Esophagus squamous epithelium (tissue), 5 donors: ENCODE data around the gene UBXN7. TPM values are rescaled to one million over a fixed set of nuclear protein-coding genes. Genes with fewer than 3 reads are reported as not detected.
"Not testable (repeated sequence)": the region's sequence is repeated elsewhere in the genome, so short reads cannot be mapped to it uniquely, and the experiment has no call there.

Experiments
- DNase-seq: peaks from one replicate; lab custom pipeline; 2025; lab: John Stamatoyannopoulos, UW
- H3K27ac ChIP-seq, 4 donors: fragments of 200-600 bp; sonication (generic); one replicate each; pipeline ENCODE4 v1.5.1; 2016 to 2019; ENCODE audit warnings: mild to moderate bottlenecking in 1 of 4
- H3K27me3 ChIP-seq, 4 donors: fragments of 200-600 bp; sonication (generic); 1 replicate in 3 of 4; 2 replicates in 1 of 4; pipeline versions ENCODE4 v1.5.1 to v1.6.0; 2017 to 2021; ENCODE audit warnings: antibody characterized with exemption in 1 of 4
- H3K36me3 ChIP-seq, 3 donors: fragments of 200-600 bp; sonication (generic); one replicate each; pipeline ENCODE4 v1.5.1; 2016 to 2019
- H3K4me1 ChIP-seq, 3 donors: fragments of 200-600 bp; sonication (generic); one replicate each; pipeline ENCODE4 v1.5.1; 2017 to 2019
- H3K4me3 ChIP-seq, 4 donors: fragments of 200-600 bp; sonication (generic); 1 replicate in 3 of 4; 2 replicates in 1 of 4; pipeline ENCODE4 v1.5.1; 2016 to 2019; ENCODE audit warnings: mild to moderate bottlenecking in 2 of 4, moderate library complexity in 1 of 4
- H3K9me3 ChIP-seq, 3 donors: fragments of 200-600 bp; sonication (generic); one replicate each; pipeline ENCODE4 v1.5.1; 2016 to 2019
- POLR2A ChIP-seq, 4 donors: fragments of 450-650 bp; IDR thresholded peaks; one replicate each; pipeline ENCODE4 v1.6.1; 2017; ENCODE audit warnings: antibody characterized with exemption in 4 of 4, mild to moderate bottlenecking in 4 of 4, moderate library complexity in 3 of 4
- WGBS, 2 donors: methylation state at CpG; one replicate each; pipeline ENCODE4 v1.1.5; 2018; 5-methylcytosine and 5-hydroxymethylcytosine counted together
- intact Hi-C: fragments of 100-400 bp; cut with DNase I; formaldehyde crosslinking; loops from one replicate; pipeline ENCODE4 v1.15.0; 2022
- total RNA-seq, 4 donors: library from RNA; depleted of rRNA; stranded (reverse); fragments of >200 nt; gene quantifications; one replicate each; pipeline ENCODE4 v1.1.0, GENCODE V29; 2016
- TF ChIP-seq, protein P1 (sequence below), 6 experiments: fragments of 450-650 bp in 4 of 6; fragments of 200-600 bp in 2 of 6; sonication (generic) in 2 of 6; IDR thresholded peaks; one replicate each; pipeline ENCODE4 v1.5.1; 2016 to 2019; ENCODE audit warnings: antibody characterized with exemption in 6 of 6, mild to moderate bottlenecking in 4 of 6, moderate library complexity in 4 of 6
- donor health status: DM: yes; HTN: yes; CAD: no.

The UBXN7 gene
- total RNA-seq, 4 donors from 2014 or later = 10.7 to 18.7 (median 14.1) TPM

DNA sequence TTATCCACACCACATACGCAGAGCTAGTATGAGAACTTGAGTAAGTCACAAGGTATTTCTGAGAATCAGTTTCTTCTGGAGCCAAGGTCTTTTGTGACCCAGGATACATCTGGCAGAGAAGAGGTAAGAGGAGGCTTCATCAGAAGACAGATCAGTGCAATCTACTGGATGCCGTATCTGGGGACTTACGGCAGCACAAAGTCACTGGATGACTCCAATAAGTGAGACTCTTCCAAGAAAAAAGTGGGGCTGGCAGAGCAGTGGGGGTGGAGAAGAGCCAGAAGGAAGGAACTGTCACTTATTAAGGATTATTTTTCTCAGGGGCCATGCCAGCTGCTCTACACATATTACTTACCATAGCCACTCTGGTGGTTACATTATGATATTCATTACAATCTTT is 31.6 kb upstream of the UBXN7 start:
- Histone ChIP-seq H3K4me3 (no peak overlapping the region), H3K9me3 (no peaks in the 10 kb centered on the region), H3K27ac (no peak overlapping the region), H3K27me3 (no peaks in the 10 kb centered on the region), H3K36me3 (peaks cover 0 to 32% (median 0%) of the 10 kb centered on the region in 3 donors), H3K4me1 (no peaks in the 10 kb centered on the region)
- no peak for DNase-seq
- WGBS, 2 donors = 93 to 100% methylated on average over 3 of the region's 3 CpGs
- TF ChIP-seq, protein P1, sequence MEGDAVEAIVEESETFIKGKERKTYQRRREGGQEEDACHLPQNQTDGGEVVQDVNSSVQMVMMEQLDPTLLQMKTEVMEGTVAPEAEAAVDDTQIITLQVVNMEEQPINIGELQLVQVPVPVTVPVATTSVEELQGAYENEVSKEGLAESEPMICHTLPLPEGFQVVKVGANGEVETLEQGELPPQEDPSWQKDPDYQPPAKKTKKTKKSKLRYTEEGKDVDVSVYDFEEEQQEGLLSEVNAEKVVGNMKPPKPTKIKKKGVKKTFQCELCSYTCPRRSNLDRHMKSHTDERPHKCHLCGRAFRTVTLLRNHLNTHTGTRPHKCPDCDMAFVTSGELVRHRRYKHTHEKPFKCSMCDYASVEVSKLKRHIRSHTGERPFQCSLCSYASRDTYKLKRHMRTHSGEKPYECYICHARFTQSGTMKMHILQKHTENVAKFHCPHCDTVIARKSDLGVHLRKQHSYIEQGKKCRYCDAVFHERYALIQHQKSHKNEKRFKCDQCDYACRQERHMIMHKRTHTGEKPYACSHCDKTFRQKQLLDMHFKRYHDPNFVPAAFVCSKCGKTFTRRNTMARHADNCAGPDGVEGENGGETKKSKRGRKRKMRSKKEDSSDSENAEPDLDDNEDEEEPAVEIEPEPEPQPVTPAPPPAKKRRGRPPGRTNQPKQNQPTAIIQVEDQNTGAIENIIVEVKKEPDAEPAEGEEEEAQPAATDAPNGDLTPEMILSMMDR (IDR thresholded peaks at IDR 0.05) = no peak
- TF ChIP-seq POLR2A (IDR thresholded peaks at IDR 0.05) = no peak
- intact Hi-C loops = no loop called here

DNA sequence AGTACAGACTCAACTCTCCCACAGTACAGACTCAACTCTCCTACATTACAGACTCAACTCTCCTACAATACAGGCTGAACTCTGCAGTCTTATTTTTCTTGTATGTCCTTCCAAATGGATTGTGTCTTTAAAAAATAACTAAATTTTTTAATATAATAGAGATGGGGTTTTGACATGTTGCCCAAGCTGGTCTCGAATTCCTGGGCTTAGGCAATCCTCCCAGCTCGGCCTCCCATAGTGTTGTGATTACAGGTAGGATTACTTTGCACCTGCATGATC is 31.2 kb upstream of the UBXN7 start:
- Histone ChIP-seq H3K27ac (no peak overlapping the region), H3K36me3 (peaks cover 0 to 28% (median 0%) of the 10 kb centered on the region in 3 donors), H3K9me3 (no peaks in the 10 kb centered on the region), H3K4me1 (no peaks in the 10 kb centered on the region), H3K4me3 (no peak overlapping the region), H3K27me3 (no peaks in the 10 kb centered on the region)
- no peak for DNase-seq
- TF ChIP-seq, protein P1 (IDR thresholded peaks at IDR 0.05) = no peak
- 58 to 86% methylated on average over 2 of the region's 2 CpGs for WGBS, 2 donors
- intact Hi-C loops = no loop called here

DNA sequence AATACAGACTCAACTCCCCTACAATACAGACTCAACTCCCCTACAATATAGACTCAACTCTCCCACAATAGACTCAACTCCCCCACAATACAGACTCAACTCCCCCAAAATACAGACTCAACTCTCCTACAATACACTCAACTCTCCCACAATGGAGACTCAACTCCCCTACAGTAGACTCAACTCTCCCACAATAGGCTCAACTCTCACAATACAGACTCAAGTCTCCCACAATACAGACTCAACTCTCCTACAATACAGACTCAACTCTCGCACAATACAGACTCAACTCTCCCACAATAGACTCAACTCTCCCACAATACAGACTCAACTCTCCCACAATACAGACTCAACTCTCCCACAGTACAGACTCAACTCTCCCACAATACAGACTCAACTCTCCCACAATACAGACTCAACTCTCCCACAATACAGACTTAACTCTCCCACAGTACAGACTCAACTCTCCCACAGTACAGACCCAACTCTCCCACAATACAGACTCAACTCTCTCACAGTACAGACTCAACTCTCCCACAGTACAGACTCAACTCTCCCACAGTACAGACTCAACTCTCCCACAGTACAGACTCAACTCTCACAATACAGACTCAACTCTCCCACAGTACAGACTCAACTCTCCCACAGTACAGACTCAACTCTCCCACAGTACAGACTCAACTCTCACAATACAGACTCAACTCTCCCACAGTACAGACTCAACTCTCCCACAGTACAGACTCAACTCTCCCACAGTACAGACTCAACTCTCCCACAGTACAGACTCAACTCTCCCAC is 30.7 kb upstream of the UBXN7 start:
- peaks cover 0 to 22% (median 0%) of the 10 kb centered on the region in 3 donors for H3K36me3 ChIP-seq
- H3K27me3 ChIP-seq, H3K9me3 ChIP-seq, H3K27ac ChIP-seq, H3K4me3 ChIP-seq, intact Hi-C loops, H3K4me1 ChIP-seq, DNase-seq: not testable (repeated sequence)
- 70 to 92% methylated on average over 1 of the region's 1 CpG for WGBS, 2 donors

DNA sequence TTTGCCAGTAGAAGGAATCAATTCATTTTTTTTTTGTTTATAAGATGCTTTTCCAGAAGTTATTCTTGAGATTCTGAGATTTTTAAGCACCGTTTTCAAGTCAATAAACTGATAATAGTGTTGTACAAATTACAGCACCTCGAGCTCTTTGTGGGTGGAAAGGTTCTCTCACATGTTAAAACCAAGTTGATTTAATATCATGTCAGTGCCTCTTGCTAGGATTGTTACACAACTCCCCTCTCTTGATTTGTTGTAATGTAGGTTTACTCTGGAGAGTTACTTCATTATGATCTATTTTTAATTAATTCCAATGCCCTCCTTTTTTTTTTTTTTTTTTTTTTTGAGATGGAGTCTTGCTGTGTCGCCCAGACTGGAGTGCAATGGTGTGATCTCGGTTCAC is 25.8 kb upstream of the UBXN7 start:
- Histone ChIP-seq H3K27me3 (no peaks in the 10 kb centered on the region), H3K27ac (no peak overlapping the region), H3K36me3 (no peaks in the 10 kb centered on the region), H3K4me1 (no peaks in the 10 kb centered on the region), H3K4me3 (no peak overlapping the region), H3K9me3 (no peaks in the 10 kb centered on the region)
- WGBS, 2 donors = 70 to 72% methylated on average over 4 of the region's 4 CpGs
- no peak for DNase-seq
- TF ChIP-seq, protein P1 (IDR thresholded peaks at IDR 0.05) = no peak
- TF ChIP-seq POLR2A (IDR thresholded peaks at IDR 0.05) = no peak
- intact Hi-C loops = no loop called here

DNA sequence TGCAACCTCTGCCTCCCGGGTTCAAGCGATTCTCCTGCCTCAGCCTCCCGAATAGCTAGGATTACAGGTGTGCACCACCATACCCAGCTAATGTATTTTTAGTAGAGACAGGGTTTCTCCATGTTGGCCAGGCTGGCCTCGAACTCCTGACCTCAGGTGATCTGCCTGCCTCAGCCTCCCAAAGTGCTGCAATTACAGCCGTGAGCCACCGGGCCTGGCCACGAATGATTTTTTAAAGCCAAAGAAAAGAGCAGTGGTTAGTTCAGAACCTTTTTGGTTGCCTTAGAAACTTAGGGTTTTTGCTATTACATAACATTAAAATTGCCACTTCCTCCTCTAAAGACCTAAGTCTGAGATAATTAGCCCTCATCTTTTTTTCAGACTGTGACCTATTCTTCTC is 25.2 kb upstream of the UBXN7 start:
- H3K27me3 ChIP-seq, intact Hi-C loops, H3K4me1 ChIP-seq, H3K36me3 ChIP-seq, DNase-seq, H3K4me3 ChIP-seq, H3K9me3 ChIP-seq, H3K27ac ChIP-seq: not testable (repeated sequence)
- 41 to 65% methylated on average over 4 to 7 of the region's 7 CpGs for WGBS, 2 donors

DNA sequence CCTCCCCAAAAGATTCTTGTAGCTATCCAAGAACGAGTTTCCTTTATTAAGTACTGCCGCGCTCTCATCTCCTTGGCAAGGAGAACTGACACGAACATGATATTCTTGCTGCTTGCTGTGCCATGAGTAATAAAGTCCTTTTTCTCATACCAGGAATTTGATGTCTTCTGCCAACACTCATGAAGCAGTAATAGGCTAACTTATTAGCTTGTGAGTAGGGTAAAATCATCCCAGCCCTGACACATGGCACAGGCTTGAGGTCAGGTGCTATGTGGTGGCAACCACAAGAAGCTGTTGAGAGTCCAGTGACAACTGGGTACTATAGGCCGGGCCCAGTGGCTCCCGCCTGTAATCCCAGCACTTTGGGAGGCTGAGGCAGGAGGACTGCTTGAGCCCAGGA is 22.7 kb upstream of the UBXN7 start:
- no peaks in the 10 kb centered on the region for H3K27me3 ChIP-seq
- H3K4me3 ChIP-seq = no peak overlapping the region
- WGBS, 2 donors = 87 to 88% methylated on average over 5 to 6 of the region's 6 CpGs
- H3K27ac ChIP-seq = no peak overlapping the region
- no peak for DNase-seq
- TF ChIP-seq POLR2A (IDR thresholded peaks at IDR 0.05) = no peak
- TF ChIP-seq, protein P1 (IDR thresholded peaks at IDR 0.05) = no peak
- no peaks in the 10 kb centered on the region for H3K4me1 ChIP-seq
- intact Hi-C loops = no loop called here
- no peaks in the 10 kb centered on the region for H3K36me3 ChIP-seq
- no peaks in the 10 kb centered on the region for H3K9me3 ChIP-seq

DNA sequence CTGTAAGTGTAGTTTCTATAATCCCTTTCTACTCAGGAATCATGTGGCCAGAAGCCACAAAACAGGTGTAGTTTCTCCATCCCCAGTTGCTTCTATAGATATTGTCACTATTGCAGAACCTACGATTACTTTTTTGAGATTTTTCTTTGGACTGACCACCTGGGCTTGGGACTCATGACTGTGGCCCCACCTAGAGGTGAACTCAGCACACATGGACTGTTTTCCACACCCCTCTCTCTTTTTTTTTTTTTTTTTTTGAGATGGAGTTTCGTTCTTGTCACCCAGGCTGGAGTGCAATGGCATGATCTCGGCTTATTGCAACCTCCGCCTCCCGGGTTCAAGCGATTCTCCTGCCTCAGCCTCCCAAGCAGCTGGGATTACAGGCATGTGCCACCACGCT is 13.2 kb upstream of the UBXN7 start:
- DNase-seq, H3K27ac ChIP-seq, H3K9me3 ChIP-seq, H3K4me1 ChIP-seq, H3K27me3 ChIP-seq, intact Hi-C loops, H3K4me3 ChIP-seq, H3K36me3 ChIP-seq: not testable (repeated sequence)
- WGBS, 2 donors = 86 to 88% methylated on average over 7 of the region's 7 CpGs
